GM18951 (cell line): Measurements from ENCODE around the gene SMC5.
"Not testable (repeated sequence)": the region's sequence is repeated elsewhere in the genome, so short reads cannot be mapped to it uniquely, and the experiment has no call there.

Experiments
- POLR2A ChIP-seq: IDR thresholded peaks from 4 replicates; pipeline ENCODE4 v1.6.1; 2011; ENCODE audit warnings: mild to moderate bottlenecking; ENCODE audit not compliant: insufficient read length, insufficient read depth; ENCODE audit errors: extremely low read depth
- in situ Hi-C: fragments of 300-500 bp; cut with MboI; formaldehyde crosslinking; loops from one replicate; pipeline ENCODE4 v1.12.0; 2022; ENCODE audit warnings: low sequenced_read_pairs, mixed read lengths, inconsistent platforms; ENCODE audit not compliant: unreplicated experiment

SMC5 gene

GRCh38 chr9:70258692-70259511 is at the start of gene SMC5:
SMC5 (plus strand) TSS chr9:70258978; CDS start chr9:70259079, 101 bp downstream.
- in situ Hi-C loops, result no loop called here
- TF ChIP-seq POLR2A, result peak; percentile 96

- in situ Hi-C loops, result no loop called here
- no peak for TF ChIP-seq POLR2A
Measured at GRCh38 chr9:70217029-70217428, 41.7 kb upstream of the SMC5 start.

GRCh38 chr9:70218767-70219166 is 40.0 kb upstream of the SMC5 start:
- TF ChIP-seq POLR2A, result no peak
- in situ Hi-C loops, result no loop called here

- in situ Hi-C loops, result no loop called here
- no peak for TF ChIP-seq POLR2A
Measured at GRCh38 chr9:70220216-70220615, 38.6 kb upstream of the SMC5 start.

GRCh38 chr9:70222354-70222753 is 36.4 kb upstream of the SMC5 start:
- TF ChIP-seq POLR2A, result no peak
- in situ Hi-C loops, result no loop called here

- TF ChIP-seq POLR2A, result no peak
- in situ Hi-C loops, result no loop called here
Measured at GRCh38 chr9:70228118-70228517, 30.7 kb upstream of the SMC5 start.

- in situ Hi-C loops, result no loop called here
- no peak for TF ChIP-seq POLR2A
Measured at GRCh38 chr9:70228611-70229010, 30.2 kb upstream of the SMC5 start.

GRCh38 chr9:70229026-70229425 is 29.8 kb upstream of the SMC5 start:
- TF ChIP-seq POLR2A, result no peak
- in situ Hi-C loops, result no loop called here

- no peak for TF ChIP-seq POLR2A
- in situ Hi-C loops, result no loop called here
Measured at GRCh38 chr9:70229579-70229978, 29.2 kb upstream of the SMC5 start.

- no peak for TF ChIP-seq POLR2A
- in situ Hi-C loops, result no loop called here
Measured at GRCh38 chr9:70232476-70232875, 26.3 kb upstream of the SMC5 start.

GRCh38 chr9:70234208-70234607 is 24.6 kb upstream of the SMC5 start:
- in situ Hi-C loops, result not testable (repeated sequence)

GRCh38 chr9:70245952-70246351 is 12.8 kb upstream of the SMC5 start:
- in situ Hi-C loops, result not testable (repeated sequence)

- in situ Hi-C loops, result no loop called here
- TF ChIP-seq POLR2A, result no peak
Measured at GRCh38 chr9:70250221-70250620, 8.6 kb upstream of the SMC5 start.

GRCh38 chr9:70255486-70255885 is 3.3 kb upstream of the SMC5 start:
- no peak for TF ChIP-seq POLR2A
- in situ Hi-C loops, result no loop called here

- no peak for TF ChIP-seq POLR2A
- in situ Hi-C loops, result no loop called here
Measured at GRCh38 chr9:70256123-70256551, 2.6 kb upstream of the SMC5 start.
